ENCODE data around the gene HS1BP3. TPM values are rescaled to one million over a fixed set of nuclear protein-coding genes. Genes with fewer than 3 reads are reported as not detected.

HS1BP3 gene
- total RNA-seq, 4 donors from 2014 or later: 33.1 to 63.0 (median 41.0) TPM

DNA sequence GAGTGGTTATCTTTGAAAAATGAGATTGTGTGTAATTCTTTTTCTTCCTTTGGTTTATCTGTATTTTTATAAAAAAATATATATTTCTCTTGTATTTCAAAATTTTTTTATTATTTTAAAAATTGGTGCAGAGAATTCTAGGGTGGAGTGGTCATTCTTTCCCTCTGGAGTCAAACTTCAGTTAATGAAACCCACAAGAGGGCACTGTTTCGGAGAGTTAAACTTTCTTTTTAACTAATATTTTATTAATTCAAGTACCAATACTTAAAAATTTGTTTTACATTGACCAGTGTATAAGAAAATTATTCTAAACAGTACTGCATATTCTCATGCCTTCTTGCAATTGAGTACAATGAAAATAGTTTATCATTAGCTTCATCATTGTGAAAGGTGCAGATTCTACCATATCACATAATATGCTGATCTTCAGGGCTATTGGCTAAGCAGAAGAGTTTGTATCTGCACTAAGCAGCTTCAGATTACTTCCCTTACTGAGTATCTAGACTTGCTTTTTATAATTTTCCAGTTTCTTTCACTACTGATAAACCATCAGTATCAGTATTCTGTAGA lies 50.1 kb downstream of the HS1BP3 start:
- TF ChIP-seq POLR2A (IDR thresholded peaks at IDR 0.05) (no peak), CTCF (IDR thresholded peaks at IDR 0.05) (peak in 4 of 6 experiments; percentile 18 to 25 (median 20))
- no peaks in the 10 kb centered on the region for H3K27me3 ChIP-seq
- no peak overlapping the region for H3K27ac ChIP-seq
- H3K4me3 ChIP-seq: no peak overlapping the region
- H3K4me1 ChIP-seq: peaks cover 0 to 22% (median 3%) of the 10 kb centered on the region in 4 donors
- no peak for DNase-seq
- no peaks in the 10 kb centered on the region for H3K9me3 ChIP-seq
- H3K36me3 ChIP-seq: no peaks in the 10 kb centered on the region

DNA sequence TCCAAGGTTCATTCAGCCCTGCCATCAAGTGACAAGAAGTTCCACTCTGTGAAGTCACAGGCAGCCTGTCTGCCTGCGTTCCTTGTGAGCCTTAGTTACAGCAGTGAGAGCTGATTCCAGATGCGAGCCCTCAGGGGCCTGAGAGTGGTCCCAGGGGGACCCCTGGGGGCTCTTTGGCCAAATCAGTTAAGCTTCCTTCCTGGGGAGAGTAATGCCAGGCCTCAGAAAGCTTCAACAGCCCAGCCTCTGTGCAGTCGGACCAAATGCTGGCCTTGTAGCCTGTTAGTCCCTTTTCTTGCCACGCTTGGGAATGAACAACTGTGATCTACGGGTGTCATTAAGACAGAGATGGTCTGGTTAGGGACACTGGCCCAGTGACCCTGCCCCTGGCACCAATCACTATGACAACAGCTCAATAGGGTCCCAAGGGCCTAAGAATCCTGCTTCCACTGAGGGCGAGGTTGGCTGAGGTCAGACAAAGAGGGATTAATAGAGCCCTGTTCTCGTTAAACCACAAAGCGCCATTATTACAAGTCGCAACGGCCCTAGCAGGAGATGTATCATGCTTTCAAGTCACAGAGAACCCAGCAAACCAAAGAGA lies 50.9 kb downstream of the HS1BP3 start:
- peaks cover 0 to 26% (median 11%) of the 10 kb centered on the region in 4 donors for H3K4me1 ChIP-seq
- no peak for TF ChIP-seq CTCF (IDR thresholded peaks at IDR 0.05)
- no peak for TF ChIP-seq POLR2A (IDR thresholded peaks at IDR 0.05)
- peak in 2 of 3 donors; percentile 30 to 39 for DNase-seq
- no peaks in the 10 kb centered on the region for H3K9me3 ChIP-seq
- no peaks in the 10 kb centered on the region for H3K27me3 ChIP-seq
- H3K4me3 ChIP-seq: no peak overlapping the region
- H3K36me3 ChIP-seq: no peaks in the 10 kb centered on the region
- peak overlapping the region in 2 of 4 donors; percentile 10 to 51 for H3K27ac ChIP-seq

DNA sequence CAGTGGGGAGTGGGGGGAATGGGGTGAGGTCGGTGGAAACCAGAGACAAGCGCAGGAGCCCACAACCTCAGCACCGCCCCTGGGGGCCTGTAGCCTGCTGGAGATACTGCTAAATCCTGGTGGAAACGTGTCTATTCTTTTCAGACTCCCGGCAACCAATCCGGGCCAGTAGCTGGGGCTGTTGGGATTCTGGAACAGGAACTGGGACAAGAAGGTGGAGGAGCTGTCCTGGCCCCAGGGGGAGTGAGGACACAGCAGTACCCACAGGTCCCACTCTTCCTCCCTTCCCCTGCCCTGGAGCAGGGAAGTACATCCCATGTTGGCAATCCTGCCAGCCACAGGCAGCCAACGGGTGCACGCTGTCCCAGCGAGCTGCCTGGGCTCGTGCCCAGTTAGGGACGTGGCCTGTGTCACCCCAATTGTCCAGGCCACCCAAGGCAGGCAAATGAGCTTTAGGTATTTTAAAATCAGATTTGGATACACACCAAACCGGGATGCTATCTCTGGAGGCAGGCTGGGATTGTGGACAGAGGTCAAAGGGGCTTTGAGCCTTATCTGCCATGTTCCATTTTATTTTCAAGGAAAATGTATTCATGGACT lies 51.8 kb downstream of the HS1BP3 start:
- TF ChIP-seq POLR2A (IDR thresholded peaks at IDR 0.05): no peak
- Histone ChIP-seq H3K36me3 (no peaks in the 10 kb centered on the region), H3K27me3 (no peaks in the 10 kb centered on the region), H3K27ac (peak overlapping the region in 2 of 4 donors; percentile 51 to 52), H3K9me3 (no peaks in the 10 kb centered on the region), H3K4me3 (no peak overlapping the region), H3K4me1 (peaks cover 0 to 26% (median 13%) of the 10 kb centered on the region in 4 donors)
- DNase-seq: peak in 2 of 3 donors; percentile 44 to 48

GRCh38 chr2:20597860-20598183 lies 53.1 kb downstream of the HS1BP3 start:
- no peaks in the 10 kb centered on the region for H3K27me3 ChIP-seq
- H3K9me3 ChIP-seq: no peaks in the 10 kb centered on the region
- no peaks in the 10 kb centered on the region for H3K36me3 ChIP-seq
- peaks cover 0 to 26% (median 13%) of the 10 kb centered on the region in 4 donors for H3K4me1 ChIP-seq
- peak overlapping the region in 3 of 4 donors; percentile 64 to 80 (median 66) for H3K27ac ChIP-seq
- peak in 2 of 3 donors; percentile 27 to 37 for DNase-seq
- no peak overlapping the region for H3K4me3 ChIP-seq
- no peak for TF ChIP-seq POLR2A (IDR thresholded peaks at IDR 0.05)
- no peak for TF ChIP-seq CTCF (IDR thresholded peaks at IDR 0.05)

- DNase-seq: peak in 2 of 3 donors; percentile 49 to 74
- H3K4me3 ChIP-seq: no peak overlapping the region
- no peaks in the 10 kb centered on the region for H3K27me3 ChIP-seq
- H3K36me3 ChIP-seq: no peaks in the 10 kb centered on the region
- TF ChIP-seq CTCF (IDR thresholded peaks at IDR 0.05) (no peak), POLR2A (IDR thresholded peaks at IDR 0.05) (no peak)
- peaks cover 0 to 26% (median 13%) of the 10 kb centered on the region in 4 donors for H3K4me1 ChIP-seq
- peak overlapping the region; percentile 46 to 80 (median 68) for H3K27ac ChIP-seq
- H3K9me3 ChIP-seq: no peaks in the 10 kb centered on the region
Measured at GRCh38 chr2:20596973-20597859, 53.7 kb downstream of the HS1BP3 start.
